Subcutaneous adipose tissue (tissue), 4 donors: ENCODE data around the gene ADCY5. TPM values are rescaled to one million over a fixed set of nuclear protein-coding genes. Genes with fewer than 3 reads are reported as not detected.

Source experiments
- total RNA-seq, 4 donors: library from RNA; depleted of rRNA; stranded (reverse); fragments of >200 nt; gene quantifications; one replicate each; pipeline ENCODE4 v1.1.0, GENCODE V29; 2016
- TF ChIP-seq, protein P1 (sequence below): fragments of 450-650 bp; IDR thresholded peaks from one replicate; pipeline ENCODE4 v1.5.1; 2016; ENCODE audit warnings: low read depth, mild to moderate bottlenecking, control low read depth, antibody characterized with exemption, moderate library complexity

Gene ADCY5
- total RNA-seq, 4 donors from 2014 or later, result 16.1 to 52.2 (median 38.0) TPM

DNA sequence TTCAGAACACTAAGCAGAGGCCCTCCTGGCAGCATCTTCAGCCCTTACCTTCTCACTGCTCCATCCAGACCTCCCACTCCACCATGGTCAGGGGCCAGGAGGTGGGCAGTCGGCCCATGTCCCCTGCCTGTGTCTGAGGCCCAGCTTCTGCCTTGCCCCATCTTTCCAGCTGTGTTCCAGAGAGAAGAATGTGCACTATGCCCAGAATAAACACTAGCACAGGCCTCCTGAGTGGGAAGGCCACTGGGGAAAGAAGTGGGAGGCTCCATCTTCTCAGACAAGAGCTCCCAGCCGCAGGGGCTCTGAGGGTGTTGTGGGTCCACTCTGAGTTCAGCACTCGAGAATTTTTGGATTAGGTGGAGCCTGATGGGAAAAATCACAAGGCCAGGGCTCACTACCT is 44.5 kb downstream of the ADCY5 start:
- TF ChIP-seq, protein P1, sequence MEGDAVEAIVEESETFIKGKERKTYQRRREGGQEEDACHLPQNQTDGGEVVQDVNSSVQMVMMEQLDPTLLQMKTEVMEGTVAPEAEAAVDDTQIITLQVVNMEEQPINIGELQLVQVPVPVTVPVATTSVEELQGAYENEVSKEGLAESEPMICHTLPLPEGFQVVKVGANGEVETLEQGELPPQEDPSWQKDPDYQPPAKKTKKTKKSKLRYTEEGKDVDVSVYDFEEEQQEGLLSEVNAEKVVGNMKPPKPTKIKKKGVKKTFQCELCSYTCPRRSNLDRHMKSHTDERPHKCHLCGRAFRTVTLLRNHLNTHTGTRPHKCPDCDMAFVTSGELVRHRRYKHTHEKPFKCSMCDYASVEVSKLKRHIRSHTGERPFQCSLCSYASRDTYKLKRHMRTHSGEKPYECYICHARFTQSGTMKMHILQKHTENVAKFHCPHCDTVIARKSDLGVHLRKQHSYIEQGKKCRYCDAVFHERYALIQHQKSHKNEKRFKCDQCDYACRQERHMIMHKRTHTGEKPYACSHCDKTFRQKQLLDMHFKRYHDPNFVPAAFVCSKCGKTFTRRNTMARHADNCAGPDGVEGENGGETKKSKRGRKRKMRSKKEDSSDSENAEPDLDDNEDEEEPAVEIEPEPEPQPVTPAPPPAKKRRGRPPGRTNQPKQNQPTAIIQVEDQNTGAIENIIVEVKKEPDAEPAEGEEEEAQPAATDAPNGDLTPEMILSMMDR, result no peak

DNA sequence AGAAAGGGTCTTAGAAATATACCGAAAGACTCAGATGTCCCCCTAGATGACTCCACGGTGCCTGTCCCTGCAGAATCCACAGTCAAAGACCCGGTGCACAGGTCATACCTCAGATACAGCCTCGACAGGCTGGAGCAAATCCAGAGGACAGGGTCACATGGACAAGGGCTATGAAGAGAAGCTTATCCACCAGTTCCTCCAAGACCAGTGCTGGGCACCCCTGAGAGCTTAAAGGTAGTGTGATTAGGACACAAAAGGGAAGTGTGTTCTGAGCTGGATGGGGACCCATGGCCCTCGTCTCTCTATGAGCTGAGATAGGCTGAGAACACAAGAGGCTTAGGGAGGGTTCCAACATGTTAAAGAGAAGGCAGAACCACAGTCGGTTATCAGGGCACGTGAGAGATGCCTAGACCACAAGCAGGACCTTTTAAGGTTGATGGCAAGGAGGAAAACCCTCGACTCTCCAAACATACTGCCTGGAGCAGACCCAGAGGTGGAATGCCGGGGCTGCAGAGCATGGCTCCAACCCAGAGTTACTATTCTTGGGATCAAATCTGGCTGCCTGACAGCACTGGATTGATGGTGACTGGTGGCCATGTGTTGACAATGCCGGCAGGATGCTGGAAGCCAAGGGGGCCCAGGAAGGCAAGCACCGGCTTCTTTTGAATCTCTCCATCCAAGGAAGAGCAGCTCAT is 46.9 kb downstream of the ADCY5 start:
- TF ChIP-seq, protein P1, result no peak

DNA sequence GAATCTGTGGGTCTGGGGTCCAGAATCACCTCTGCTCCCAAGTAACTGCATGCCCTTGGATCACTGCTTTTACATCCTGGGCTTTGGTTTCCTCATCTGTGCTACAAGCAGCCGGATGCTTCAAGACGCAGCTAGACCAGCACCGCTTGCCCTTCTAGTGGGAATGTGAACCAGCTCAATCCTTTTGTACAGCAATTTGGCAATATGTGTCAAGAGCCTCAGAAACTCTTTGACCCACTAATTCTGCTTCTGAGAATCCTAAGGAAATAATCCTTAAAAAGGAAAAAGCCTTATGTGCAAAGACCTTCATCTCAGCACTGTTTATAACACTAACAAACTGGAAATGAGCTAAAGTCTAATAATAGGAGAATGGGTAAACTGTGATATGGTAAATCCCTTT is 48.7 kb downstream of the ADCY5 start:
- TF ChIP-seq, protein P1, result no peak

DNA sequence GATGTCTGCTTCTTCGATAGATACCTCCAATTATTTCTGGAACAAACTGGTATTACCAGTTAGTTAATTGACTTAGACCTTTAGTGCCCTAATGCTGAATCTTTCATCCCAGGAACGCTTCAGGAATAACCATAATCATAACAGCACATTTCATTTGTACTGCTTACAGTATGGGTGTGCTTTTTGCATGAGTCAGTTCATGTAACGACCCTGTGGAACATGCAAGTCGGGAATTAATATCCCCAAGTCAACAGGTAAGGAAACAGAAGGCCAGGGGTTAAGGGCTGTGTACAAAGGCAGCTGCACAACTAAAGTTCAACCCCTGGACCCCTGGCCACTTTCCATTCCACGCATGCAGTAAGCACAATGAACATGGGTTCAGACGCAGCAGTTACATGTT is 49.2 kb downstream of the ADCY5 start:
- TF ChIP-seq, protein P1, result no peak

DNA sequence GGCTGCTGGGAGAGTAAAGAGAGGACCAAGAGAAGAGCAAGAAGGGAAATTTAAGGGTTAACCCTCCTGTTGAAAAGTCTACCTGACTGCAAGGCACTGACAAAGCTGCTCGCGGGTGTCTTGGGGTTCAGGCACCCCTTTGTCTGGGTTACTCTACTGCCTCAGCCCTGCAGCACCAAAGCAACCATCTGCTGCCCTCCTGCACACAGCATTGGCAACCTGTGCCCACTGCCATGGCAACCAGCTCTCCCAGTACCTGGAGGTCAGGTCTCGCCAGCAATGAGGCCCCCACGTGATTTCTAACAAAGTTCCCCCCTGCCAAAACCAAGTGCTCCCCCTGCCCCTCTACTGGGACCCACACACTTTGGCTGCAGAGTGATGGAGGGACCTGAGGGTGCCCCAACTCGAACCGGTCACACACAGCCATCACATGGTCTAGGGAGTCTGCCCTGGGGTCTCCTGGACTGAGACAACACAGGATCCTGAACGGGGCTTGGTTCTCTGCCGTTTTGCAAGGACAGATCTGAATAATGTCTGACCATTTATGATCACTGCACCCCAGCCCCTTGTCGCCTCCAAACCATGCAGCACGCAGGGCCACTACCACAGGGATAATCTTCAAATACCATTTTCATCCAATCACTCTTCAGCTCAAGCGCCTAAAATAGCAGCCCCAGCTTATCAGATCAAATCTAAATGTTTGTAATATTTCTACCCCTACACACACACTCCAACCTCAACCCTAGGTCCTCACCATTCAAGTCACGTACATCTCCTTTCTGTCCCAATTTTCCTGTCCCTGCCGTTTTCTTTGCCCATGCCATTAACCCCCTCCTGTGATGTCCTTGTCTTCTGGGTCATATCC is 50.7 kb downstream of the ADCY5 start:
- TF ChIP-seq, protein P1, result no peak

DNA sequence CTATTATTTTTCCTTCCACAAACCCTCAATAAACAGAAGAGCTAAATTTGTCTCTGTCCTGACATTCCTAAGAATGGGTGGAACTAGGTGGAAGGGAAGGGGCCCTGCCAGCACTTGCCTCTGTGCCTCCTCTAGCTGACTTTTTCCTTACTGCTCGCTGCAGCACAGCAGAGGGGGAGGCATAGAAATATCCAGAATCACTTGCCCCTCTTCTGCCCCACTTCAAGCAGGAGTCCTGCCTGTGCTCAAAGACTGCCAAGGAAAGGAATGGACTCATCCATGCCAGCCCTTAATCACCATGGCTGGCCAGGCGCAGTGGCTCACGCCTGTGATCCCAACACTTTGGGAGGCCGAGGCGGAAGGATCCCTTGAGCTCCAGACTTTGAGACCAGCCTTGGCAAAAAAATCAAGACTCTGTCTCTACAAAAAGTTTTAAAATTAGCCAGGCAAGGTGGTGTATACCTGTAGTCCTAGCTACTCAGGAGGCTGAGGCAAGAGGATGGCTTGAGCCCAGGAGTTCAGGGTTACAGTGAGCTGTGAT is 51.8 kb downstream of the ADCY5 start:
- TF ChIP-seq, protein P1, result no peak
